Bronchial epithelial cell (primary cell): ENCODE results near the gene LMF2. TPM values are rescaled to one million over a fixed set of nuclear protein-coding genes. Genes with fewer than 3 reads are reported as not detected.
A peak's percentile ranks its signal among the peaks of the same experiment; 100 is the strongest.

Experiments used
- DNase-seq: peaks from one replicate; pipeline ENCODE4 v3.0.0-alpha.2; 2010; ENCODE audit warnings: low read depth
- FAIRE-seq: peaks from 2 replicates; lab custom pipeline; 2011; peaks lifted over from hg19 to GRCh38; lab: Jason Lieb, UNC
- H3K27me3 ChIP-seq: 2 replicates; pipeline ENCODE4 v1.5.1; 2011; ENCODE audit warnings: low read length; ENCODE audit not compliant: control insufficient read depth, insufficient read depth
- H3K36me3 ChIP-seq: 2 replicates; pipeline ENCODE4 v1.5.1; 2011; ENCODE audit warnings: low read length; ENCODE audit not compliant: control insufficient read depth, insufficient read depth
- H3K4me3 ChIP-seq: 2 replicates; pipeline ENCODE4 v1.5.1; 2011; ENCODE audit warnings: mild to moderate bottlenecking, low read depth, low read length, control low read depth
- total RNA-seq: library from RNA; depleted of rRNA; stranded (reverse); fragments of >200 nt; gene quantifications from 2 replicates; pipeline ENCODE4 v1.2.1, GENCODE V29; 2014
- TF ChIP-seq, protein P1 (sequence below): IDR thresholded peaks from 2 replicates; pipeline ENCODE4 v1.5.1; 2011; ENCODE audit warnings: mild to moderate bottlenecking, moderate library complexity, low read length, control low read depth, inconsistent platforms; ENCODE audit not compliant: insufficient read depth, severe bottlenecking

Gene LMF2
- total RNA-seq, 1 donor from 2014 or later: 10.3 TPM

DNA sequence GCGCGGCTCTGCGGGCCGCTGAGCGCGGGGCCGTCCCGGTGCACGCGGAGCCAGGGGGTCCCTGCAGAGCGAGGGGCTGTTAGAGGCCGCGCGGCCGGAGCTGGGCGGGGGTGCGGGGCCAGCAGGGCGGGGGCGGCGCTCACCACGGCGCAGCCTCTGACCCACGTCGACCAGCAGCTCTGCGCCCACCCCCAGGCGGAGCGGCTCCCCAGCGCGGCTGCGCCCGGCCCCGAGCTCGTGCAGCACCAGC is 18.3 kb upstream of the LMF2 start:
- Histone ChIP-seq H3K27me3 (no peaks in the 10 kb centered on the region), H3K4me3 (peak overlapping the region; percentile 79), H3K36me3 (peaks cover 18% of the 10 kb centered on the region)
- no peak for DNase-seq
- FAIRE-seq: no peak
- TF ChIP-seq, protein P1, sequence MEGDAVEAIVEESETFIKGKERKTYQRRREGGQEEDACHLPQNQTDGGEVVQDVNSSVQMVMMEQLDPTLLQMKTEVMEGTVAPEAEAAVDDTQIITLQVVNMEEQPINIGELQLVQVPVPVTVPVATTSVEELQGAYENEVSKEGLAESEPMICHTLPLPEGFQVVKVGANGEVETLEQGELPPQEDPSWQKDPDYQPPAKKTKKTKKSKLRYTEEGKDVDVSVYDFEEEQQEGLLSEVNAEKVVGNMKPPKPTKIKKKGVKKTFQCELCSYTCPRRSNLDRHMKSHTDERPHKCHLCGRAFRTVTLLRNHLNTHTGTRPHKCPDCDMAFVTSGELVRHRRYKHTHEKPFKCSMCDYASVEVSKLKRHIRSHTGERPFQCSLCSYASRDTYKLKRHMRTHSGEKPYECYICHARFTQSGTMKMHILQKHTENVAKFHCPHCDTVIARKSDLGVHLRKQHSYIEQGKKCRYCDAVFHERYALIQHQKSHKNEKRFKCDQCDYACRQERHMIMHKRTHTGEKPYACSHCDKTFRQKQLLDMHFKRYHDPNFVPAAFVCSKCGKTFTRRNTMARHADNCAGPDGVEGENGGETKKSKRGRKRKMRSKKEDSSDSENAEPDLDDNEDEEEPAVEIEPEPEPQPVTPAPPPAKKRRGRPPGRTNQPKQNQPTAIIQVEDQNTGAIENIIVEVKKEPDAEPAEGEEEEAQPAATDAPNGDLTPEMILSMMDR: no peak

DNA sequence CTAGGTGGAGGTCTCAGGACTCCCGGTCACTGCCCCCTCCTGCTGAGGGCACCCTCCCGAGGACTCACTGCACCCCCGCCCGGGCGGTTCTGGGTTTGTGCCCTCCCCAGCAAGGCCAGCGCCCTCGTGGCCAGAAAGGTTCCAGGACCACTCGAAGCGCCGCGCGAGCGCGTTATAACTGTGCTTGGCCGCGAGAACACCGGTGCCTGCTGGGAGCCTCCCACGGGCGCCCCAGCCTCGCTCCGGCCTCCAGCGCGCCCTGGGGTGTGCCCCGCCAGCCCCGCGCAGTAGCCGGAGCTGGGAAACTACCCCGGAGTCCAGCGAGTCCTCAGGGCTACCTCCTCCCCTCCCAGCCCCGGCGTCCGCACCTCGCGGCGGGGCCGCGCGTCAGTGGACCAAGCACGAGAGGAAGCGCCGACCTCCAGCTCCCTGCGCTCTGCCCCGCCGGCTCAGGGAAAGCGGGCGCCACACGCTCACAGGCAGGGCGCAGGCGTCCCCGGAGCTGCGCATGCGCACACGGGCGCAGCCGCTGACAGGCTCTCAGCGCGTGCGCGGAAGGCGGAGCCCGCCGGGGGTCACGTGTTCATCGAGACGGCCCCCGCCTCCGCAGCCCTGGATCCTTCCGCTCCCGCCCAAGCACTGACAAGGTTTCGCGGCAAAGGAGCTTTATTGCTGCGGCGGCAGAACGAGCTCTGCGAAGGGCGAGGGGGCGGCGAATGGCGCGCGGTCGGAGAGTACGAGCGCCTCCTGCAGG is 17.8 kb upstream of the LMF2 start, which contains the start of gene SCO2:
TSS of gene SCO2 (minus strand) at position 495 of the 754 bp plus-strand sequence. CDS start 1,187 bp downstream, outside the sequence.
- peak; percentile 87 for DNase-seq
- TF ChIP-seq, protein P1: peak; percentile 65
- peak within 1 kb of the TSS; percentile 79 for H3K4me3 ChIP-seq
- peaks cover 18% of the 10 kb centered on the region for H3K36me3 ChIP-seq
- FAIRE-seq: no peak
- H3K27me3 ChIP-seq: no peaks in the 10 kb centered on the region

DNA sequence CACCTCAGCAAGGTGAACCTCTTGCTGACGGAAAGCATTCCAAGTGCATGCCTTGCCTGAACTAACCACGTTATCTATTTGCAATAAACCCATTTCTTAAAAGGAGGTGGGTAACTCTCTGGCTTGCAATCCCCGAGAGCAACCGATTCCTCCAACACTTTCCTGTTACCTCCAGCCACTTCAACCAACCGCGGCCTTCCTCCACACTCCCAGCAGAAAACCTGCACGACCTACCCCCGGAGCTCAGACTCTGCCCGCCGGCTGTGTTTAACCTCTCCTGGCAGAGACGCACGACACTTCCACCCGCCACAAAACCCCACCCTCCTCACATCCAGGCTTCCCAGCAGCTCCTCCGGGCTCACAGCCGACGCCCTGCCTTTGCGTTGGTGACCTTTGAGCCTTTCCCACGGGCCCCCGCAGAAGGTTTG is 17.2 kb upstream of the LMF2 start:
- Histone ChIP-seq H3K27me3 (no peaks in the 10 kb centered on the region), H3K36me3 (peaks cover 18% of the 10 kb centered on the region), H3K4me3 (peak overlapping the region; percentile 79)
- FAIRE-seq: no peak
- TF ChIP-seq, protein P1: no peak
- DNase-seq: no peak

- peaks cover 16% of the 10 kb centered on the region for H3K36me3 ChIP-seq
- DNase-seq: no peak
- H3K4me3 ChIP-seq: peak overlapping the region; percentile 79
Observed at GRCh38 chr22:50523806-50524675, 16.5 kb upstream of the LMF2 start.

DNA sequence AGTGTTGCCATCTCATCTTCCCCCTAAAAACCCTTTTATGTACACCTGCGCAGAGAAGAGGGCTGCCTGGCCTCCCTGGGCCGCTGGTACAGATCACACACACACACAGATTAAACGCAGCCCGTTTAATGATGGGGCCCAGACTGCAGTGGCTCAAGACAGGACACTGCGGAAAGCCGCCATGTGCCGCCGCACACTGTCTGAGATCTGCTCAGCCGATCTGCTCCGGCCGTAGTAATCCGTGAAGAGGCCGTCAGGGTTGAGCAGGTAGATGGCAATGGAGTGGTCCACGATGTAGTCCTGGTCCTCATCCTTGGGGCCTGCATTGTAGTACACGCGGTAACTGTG is 15.9 kb upstream of the LMF2 start:
- H3K36me3 ChIP-seq: peaks cover 13% of the 10 kb centered on the region
- FAIRE-seq: no peak
- DNase-seq: no peak
- no peaks in the 10 kb centered on the region for H3K27me3 ChIP-seq
- no peak overlapping the region for H3K4me3 ChIP-seq
- TF ChIP-seq, protein P1: no peak

More at GRCh38 chr22:50523806-50524675, 16.5 kb upstream of the LMF2 start:
- TF ChIP-seq, protein P1: no peak
- FAIRE-seq: peak; percentile 58
- no peaks in the 10 kb centered on the region for H3K27me3 ChIP-seq
